AG10803 (cell line): ENCODE data around the gene DLX4.
A peak's percentile ranks its signal among the peaks of the same experiment; 100 is the strongest.

Source experiments
- DNase-seq: peaks from one replicate; pipeline ENCODE4 v3.0.0; 2010; ENCODE audit warnings: low read depth
- H3K4me3 ChIP-seq: 2 replicates; pipeline ENCODE4 v1.5.1; 2011; ENCODE audit warnings: mild to moderate bottlenecking, low read length, control low read depth
- TF ChIP-seq, protein P1 (sequence below): conservative IDR thresholded peaks from 2 replicates; pipeline ENCODE4 v1.5.1; 2011; ENCODE audit warnings: mild to moderate bottlenecking, low read length, control low read depth, inconsistent platforms

DLX4 gene

DNA sequence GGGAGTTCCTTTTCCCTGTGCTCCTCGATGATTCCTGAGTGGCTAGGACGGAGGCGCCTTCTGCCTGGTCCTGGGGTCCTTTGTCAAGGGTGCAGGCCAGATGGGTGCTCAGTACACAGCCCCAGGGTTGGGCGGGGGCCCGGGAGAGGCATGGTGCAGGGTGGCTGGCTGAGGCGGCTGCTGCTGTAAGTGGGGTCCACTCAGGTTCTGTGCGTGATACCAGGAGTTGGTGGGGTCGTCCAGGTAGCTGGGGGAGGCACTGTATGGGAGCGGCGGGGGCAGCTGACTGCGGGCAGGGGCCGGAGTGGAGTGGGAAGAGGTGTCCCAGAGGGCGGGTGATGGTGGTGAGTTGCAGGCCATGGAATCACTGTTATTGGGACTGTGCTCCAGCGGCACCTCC, 22.4 kb downstream of the DLX4 start:
- TF ChIP-seq, protein P1, sequence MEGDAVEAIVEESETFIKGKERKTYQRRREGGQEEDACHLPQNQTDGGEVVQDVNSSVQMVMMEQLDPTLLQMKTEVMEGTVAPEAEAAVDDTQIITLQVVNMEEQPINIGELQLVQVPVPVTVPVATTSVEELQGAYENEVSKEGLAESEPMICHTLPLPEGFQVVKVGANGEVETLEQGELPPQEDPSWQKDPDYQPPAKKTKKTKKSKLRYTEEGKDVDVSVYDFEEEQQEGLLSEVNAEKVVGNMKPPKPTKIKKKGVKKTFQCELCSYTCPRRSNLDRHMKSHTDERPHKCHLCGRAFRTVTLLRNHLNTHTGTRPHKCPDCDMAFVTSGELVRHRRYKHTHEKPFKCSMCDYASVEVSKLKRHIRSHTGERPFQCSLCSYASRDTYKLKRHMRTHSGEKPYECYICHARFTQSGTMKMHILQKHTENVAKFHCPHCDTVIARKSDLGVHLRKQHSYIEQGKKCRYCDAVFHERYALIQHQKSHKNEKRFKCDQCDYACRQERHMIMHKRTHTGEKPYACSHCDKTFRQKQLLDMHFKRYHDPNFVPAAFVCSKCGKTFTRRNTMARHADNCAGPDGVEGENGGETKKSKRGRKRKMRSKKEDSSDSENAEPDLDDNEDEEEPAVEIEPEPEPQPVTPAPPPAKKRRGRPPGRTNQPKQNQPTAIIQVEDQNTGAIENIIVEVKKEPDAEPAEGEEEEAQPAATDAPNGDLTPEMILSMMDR = no peak
- no peak overlapping the region for H3K4me3 ChIP-seq
- DNase-seq = no peak

DNA sequence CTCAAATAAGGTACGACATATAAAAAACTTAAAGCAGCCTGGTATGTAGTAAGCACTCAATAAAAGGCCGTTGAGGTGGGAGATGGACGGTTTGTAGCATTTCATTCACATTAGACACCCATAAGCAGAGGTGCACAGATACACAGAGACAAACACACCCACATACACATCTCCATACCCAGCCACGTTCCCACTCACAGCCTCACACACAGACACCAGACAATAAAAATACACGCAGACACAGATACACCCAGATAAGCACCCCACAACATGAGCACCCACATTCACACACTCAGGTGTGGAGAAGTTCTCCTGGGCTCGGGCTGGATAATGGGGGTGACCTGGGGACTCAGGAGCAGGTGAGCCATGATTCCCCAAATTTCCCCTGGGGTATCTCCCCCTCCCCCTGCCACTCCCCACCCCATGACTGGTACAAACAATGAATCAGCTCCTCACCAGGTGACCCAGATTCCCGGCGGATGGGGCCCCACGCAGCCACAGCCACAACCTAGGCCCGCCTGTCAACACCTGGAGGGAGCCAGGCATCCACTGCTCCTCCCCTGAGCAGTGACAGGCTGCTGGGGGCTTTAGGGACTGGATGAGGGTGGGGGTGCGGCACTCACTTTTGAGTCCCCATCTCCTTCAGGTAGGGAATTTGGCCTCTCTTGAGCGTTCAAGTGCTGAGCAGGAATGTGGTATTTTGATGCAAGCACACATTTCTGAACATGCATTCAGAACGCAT, 23.4 kb downstream of the DLX4 start:
- DNase-seq = no peak
- TF ChIP-seq, protein P1 = no peak
- no peak overlapping the region for H3K4me3 ChIP-seq

DNA sequence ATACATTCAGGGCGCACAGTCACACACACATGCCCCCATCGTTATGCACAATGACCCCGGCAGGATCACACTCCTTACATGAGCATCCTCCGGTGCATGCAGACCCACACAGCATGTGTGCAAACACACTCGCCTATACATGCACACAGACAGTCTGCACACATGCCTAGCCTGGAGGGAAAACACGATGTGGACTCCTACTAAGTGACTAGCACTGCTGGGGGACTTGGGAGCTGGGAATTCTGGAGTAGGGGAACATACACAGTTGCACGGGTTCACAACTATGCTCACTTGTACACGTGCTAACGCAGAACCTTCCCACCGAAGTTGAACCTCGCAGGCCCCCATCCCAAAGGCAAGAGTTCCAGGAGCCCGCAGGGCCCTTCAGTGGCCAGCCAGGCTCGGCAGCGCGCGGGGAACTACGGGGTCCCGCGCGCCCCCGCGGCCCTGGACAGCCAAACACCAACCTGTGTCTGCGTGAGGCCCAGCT, 24.0 kb downstream of the DLX4 start:
- no peak overlapping the region for H3K4me3 ChIP-seq
- no peak for DNase-seq
- TF ChIP-seq, protein P1 = no peak

DNA sequence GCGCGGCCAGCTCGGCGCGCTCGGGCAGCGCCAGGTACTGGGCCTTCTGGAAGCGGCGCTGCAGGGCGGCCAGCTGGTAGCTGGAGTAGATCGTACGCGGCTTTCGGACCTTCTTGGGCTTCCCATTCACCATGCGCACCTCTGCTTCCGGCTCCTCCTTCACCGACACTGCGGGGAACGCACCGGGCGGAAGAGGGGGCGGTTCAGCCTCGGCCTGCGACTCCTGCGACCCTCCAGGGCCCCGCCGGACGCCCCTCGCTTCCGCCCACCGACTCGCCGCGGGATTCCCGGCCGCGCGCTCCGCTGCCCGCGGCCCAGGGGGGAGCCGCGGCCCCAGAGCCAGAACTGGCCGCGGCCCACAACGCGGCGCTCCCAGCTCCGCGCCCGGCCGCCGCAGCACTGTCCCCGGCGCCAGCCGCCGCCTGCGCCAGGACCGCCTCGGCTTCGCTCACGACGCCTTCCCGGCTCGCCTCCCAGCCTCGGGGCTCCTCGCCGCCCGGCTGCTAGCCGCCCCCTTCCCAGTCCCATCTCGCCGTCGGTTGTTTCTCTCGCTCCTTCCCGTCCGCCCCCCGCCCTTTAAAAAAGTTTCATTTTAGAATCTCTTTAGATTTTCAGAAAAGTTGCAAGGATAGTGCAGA, 24.6 kb downstream of the DLX4 start:
- no peak for DNase-seq
- H3K4me3 ChIP-seq = peak overlapping the region; percentile 24
- TF ChIP-seq, protein P1 = no peak

DNA sequence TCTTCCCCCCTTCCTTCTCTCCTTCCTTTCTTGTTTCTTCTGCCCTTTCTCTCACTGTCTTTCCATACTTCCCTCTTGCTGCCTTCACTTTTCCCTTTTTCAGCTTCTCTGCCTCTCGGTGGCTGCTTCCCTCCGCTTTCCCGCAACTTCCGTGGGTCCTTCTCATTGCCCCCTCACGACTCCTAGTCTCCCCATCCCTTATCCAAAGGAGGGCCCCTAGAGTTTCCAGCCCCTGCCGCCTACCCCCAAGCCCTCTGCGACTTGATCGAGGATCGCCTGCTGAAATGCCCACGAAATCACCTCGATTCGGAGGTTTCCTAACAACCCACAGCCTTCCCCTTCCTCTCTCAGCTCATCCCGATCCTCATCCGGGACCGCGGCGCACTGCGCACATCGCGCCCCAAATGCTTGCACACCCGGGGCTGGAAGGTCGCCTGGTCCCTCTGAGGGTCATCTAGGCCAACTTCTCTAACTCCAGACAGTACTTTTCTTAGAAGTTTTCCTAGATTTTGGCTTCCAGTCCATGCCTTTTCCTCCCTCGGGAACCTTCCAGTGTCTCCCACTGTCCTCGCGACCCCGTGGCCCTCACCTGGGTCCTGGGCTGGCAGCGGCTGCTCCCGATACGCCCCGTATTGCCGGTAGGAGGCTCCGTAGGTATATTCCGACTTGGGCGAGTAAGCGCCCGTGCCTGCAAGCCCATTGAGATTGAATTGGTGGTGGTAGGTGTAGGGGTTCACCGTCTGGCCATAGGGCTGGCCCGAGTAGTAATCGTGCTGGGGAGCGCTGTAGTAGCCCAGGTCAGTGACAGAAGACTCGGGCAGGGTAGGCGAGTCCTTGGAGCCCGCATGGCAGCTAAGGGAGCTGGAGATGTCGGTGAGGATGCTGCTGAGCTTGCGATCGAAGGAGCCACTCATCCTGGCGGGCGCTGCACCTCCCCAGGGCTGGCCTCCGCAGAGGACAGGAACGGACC, 25.4 kb downstream of the DLX4 start:
- DNase-seq = no peak
- H3K4me3 ChIP-seq = peak overlapping the region; percentile 30
- TF ChIP-seq, protein P1 = no peak

DNA sequence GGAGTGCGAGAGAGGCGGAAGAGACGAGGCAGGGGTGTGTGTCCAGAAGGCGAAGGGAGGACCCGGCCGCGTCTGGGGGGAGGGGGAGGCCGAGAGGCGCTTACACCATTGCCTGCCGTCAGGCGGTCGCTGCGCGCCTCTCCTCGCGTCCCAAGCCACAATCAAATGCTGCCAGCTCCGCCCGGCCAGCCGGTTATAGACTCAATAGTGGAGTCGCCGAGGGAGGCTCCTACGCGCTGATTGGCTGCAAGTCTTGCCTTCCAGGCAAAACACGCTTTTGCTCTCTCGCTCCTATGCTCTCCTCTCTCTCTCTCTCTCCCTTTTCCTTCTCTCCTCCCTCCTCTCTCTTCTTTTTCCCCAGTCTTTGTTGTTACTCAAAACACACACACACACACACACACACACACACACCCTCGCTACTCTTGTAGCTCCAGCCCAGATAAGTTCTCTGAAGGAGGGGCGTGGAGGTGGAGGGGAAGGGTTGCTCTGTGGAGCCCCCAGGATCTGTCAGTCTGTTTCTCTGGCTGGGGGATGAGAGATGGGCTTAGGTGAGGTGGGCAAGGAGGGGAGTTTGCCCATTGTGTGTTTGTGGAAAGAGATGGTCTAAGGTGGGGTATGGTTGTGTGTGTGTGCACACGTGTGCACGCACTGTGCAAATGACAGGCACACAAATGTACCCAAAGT, 26.2 kb downstream of the DLX4 start, which contains the start of gene DLX3:
Gene DLX3 (minus strand): TSS at position 170 of the 684 bp plus-strand sequence. CDS start 226 bp downstream, outside the sequence.
- H3K4me3 ChIP-seq = peak within 1 kb of the TSS; percentile 30
- TF ChIP-seq, protein P1 = no peak
- DNase-seq = peak; percentile 63
